Spleen (tissue), 7 donors: ENCODE measurements around the gene EFHD2.
"Not testable (repeated sequence)": the region's sequence is repeated elsewhere in the genome, so short reads cannot be mapped to it uniquely, and the experiment has no call there.

ENCODE experiments used
- POLR2A ChIP-seq, 3 donors: fragments of 450-650 bp; IDR thresholded peaks; one replicate each; pipeline ENCODE4 v1.5.1; 2017; ENCODE audit warnings: antibody characterized with exemption in 3 of 3, mild to moderate bottlenecking in 1 of 3
- POLR2AphosphoS5 ChIP-seq, 3 donors: sonication (generic); formaldehyde crosslinking; IDR thresholded peaks; one replicate each; pipeline ENCODE4 v1.5.1; 2017; ENCODE audit warnings: antibody characterized with exemption in 3 of 3
- TF ChIP-seq, protein P1 (sequence below), 11 experiments: fragments of 200-600 bp in 7 of 11; fragments of 450-650 bp in 4 of 11; sonication (generic) in 4 of 11; IDR thresholded peaks in 8 of 11; conservative IDR thresholded peaks in 3 of 11; 1 replicate in 7 of 11; 2 replicates in 4 of 11; pipeline versions ENCODE4 v1.4.0 to v1.8.0; 2016 to 2021; ENCODE audit warnings: antibody characterized with exemption in 11 of 11, inconsistent platforms in 4 of 11, mild to moderate bottlenecking in 1 of 11
- donor health status: DM: no; HTN: no; CAD: no; lungs with moderate emphysema.
- donor health status: DM: no; HTN: no; CAD: no.
- donor health status: DM: no; HTN: no; CAD: no.

GRCh38 chr1:15463064-15463800, 53.5 kb downstream of the EFHD2 start:
- not testable (repeated sequence) for TF ChIP-seq POLR2A, POLR2AphosphoS5 (IDR thresholded peaks at IDR 0.05)
- TF ChIP-seq, protein P1, sequence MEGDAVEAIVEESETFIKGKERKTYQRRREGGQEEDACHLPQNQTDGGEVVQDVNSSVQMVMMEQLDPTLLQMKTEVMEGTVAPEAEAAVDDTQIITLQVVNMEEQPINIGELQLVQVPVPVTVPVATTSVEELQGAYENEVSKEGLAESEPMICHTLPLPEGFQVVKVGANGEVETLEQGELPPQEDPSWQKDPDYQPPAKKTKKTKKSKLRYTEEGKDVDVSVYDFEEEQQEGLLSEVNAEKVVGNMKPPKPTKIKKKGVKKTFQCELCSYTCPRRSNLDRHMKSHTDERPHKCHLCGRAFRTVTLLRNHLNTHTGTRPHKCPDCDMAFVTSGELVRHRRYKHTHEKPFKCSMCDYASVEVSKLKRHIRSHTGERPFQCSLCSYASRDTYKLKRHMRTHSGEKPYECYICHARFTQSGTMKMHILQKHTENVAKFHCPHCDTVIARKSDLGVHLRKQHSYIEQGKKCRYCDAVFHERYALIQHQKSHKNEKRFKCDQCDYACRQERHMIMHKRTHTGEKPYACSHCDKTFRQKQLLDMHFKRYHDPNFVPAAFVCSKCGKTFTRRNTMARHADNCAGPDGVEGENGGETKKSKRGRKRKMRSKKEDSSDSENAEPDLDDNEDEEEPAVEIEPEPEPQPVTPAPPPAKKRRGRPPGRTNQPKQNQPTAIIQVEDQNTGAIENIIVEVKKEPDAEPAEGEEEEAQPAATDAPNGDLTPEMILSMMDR (IDR thresholded peaks at IDR 0.05 in 8 of 11, conservative IDR thresholded peaks at IDR 0.05 in 3 of 11): not testable (repeated sequence)
